ENCODE measurements around the gene EPHB1.
A peak's percentile ranks its signal among the peaks of the same experiment; 100 is the strongest.
"Not testable (repeated sequence)": the region's sequence is repeated elsewhere in the genome, so short reads cannot be mapped to it uniquely, and the experiment has no call there.

Gene EPHB1

GRCh38 chr3:135090020-135090717 is 295.1 kb downstream of the EPHB1 start:
- no peak for DNase-seq

- DNase-seq: no peak
Measured at GRCh38 chr3:135091946-135092345, 296.9 kb downstream of the EPHB1 start.

GRCh38 chr3:135093121-135093520 is 298.1 kb downstream of the EPHB1 start:
- DNase-seq: no peak

GRCh38 chr3:135097276-135097946 is 302.4 kb downstream of the EPHB1 start:
- DNase-seq: peak; percentile 49

GRCh38 chr3:135099734-135100355 is 304.8 kb downstream of the EPHB1 start:
- DNase-seq: no peak

- DNase-seq: peak; percentile 8
Measured at GRCh38 chr3:135100366-135100765, 305.3 kb downstream of the EPHB1 start.

GRCh38 chr3:135103917-135104316 is 308.9 kb downstream of the EPHB1 start:
- peak; percentile 15 for DNase-seq

- peak; percentile 76 for DNase-seq
Measured at GRCh38 chr3:135106445-135106844, 311.4 kb downstream of the EPHB1 start.

GRCh38 chr3:135107043-135107442 is 312.0 kb downstream of the EPHB1 start:
- no peak for DNase-seq

GRCh38 chr3:135109681-135110080 is 314.6 kb downstream of the EPHB1 start:
- no peak for DNase-seq

GRCh38 chr3:135114551-135114950 is 319.5 kb downstream of the EPHB1 start:
- not testable (repeated sequence) for DNase-seq

GRCh38 chr3:135117977-135118376 is 322.9 kb downstream of the EPHB1 start:
- DNase-seq: no peak

GRCh38 chr3:135118792-135119191 is 323.7 kb downstream of the EPHB1 start:
- DNase-seq: no peak

GRCh38 chr3:135125171-135125801 is 330.2 kb downstream of the EPHB1 start:
- DNase-seq: no peak

- DNase-seq: no peak
Measured at GRCh38 chr3:135127946-135128470, 332.9 kb downstream of the EPHB1 start.

- DNase-seq: no peak
Measured at GRCh38 chr3:135128818-135129217, 333.8 kb downstream of the EPHB1 start.

- no peak for DNase-seq
Measured at GRCh38 chr3:135131290-135131689, 336.2 kb downstream of the EPHB1 start.

GRCh38 chr3:135133905-135134683 is 339.0 kb downstream of the EPHB1 start:
- DNase-seq: no peak

- no peak for DNase-seq
Measured at GRCh38 chr3:135134684-135135075, 339.6 kb downstream of the EPHB1 start.

- DNase-seq: no peak
Measured at GRCh38 chr3:135135445-135135844, 340.4 kb downstream of the EPHB1 start.

GRCh38 chr3:135136361-135137100 is 341.5 kb downstream of the EPHB1 start:
- no peak for DNase-seq

- DNase-seq: no peak
Measured at GRCh38 chr3:135137296-135137695, 342.2 kb downstream of the EPHB1 start.
